ENCODE results near the gene FAM3C.
"Not testable (repeated sequence)": the region's sequence is repeated elsewhere in the genome, so short reads cannot be mapped to it uniquely, and the experiment has no call there.

FAM3C gene

DNA sequence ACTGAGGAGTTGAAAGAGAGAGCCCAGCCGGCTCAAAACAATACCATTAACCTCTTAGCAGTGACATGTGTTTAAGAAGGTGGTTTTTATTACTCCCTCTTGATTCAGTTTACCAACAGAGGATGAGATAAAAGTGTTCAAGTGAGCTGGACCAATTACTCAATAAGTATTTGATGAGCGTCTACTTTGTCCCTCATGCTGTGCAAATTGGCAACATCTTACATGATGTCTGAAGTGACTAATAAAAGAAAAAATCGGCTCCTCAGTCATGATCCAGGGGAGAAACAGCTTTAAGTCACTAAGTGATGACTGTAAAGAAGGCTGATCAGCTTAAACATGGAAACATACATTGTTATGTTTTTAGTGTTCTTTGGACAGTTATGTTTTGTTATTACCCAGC lies 59.5 kb downstream of the FAM3C start:
- H3K4me3 ChIP-seq (ENCODE audit: low read length), result no peak overlapping the region
- no peak for TF ChIP-seq ZNF274 (IDR thresholded peaks at IDR 0.05; ENCODE audit: low read depth, low read length)

DNA sequence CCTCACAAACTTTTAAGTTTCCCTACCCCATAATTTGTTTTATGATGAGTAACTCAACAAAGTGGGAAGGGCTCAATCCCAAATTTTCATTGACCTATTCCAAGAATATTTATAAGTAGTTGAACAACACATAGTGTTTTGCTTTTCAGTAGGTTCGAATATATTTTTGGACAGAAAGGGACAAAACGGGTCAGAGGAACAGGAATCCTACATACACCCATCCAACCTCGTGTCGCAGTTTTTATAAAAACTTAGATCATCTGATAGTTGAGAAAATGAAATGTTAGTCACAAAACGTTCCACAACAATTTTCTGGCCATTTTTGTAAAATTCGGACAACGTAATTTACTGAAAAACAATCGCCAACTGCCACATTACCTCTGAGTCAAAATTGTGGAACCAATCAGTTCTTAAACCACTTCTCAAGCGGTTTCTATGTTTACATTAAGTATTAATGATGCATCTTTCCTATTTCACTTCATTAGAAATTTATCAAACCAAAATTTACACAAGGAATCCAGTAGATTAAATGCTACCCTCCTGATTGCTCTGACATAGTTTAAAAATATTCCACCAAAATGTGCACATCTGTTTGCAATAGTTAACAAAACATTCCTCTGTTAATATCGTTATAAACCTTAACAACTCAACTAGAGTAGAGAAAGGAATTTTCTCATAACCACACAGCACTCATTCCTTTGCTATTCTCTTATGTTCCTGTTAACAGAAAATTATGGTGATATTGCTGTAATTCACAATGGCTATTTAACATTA lies 61.0 kb downstream of the FAM3C start:
- TF ChIP-seq ZNF274 (IDR thresholded peaks at IDR 0.05; ENCODE audit: low read depth, low read length), result no peak
- H3K4me3 ChIP-seq (ENCODE audit: low read length), result no peak overlapping the region

DNA sequence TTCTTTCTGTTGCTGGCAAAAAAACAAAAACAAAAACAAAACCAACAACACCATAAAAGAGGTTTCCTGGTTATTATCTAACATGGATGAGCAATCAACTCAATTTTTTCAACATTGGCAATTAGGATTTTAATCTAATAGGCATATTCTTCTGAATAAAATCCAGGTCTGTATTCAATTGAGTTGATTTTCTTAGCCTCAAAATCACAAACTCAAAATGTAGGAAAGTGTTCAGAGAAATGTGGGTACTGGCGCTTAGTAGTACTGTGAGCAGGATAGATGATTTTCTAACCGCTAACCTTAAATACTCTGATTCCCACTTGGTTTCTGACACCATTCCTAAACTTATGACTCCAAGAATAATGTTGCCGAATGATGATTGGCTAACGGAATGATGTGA lies 61.7 kb downstream of the FAM3C start:
- TF ChIP-seq ZNF274 (IDR thresholded peaks at IDR 0.05; ENCODE audit: low read depth, low read length), result no peak
- no peak overlapping the region for H3K4me3 ChIP-seq (ENCODE audit: low read length)

DNA sequence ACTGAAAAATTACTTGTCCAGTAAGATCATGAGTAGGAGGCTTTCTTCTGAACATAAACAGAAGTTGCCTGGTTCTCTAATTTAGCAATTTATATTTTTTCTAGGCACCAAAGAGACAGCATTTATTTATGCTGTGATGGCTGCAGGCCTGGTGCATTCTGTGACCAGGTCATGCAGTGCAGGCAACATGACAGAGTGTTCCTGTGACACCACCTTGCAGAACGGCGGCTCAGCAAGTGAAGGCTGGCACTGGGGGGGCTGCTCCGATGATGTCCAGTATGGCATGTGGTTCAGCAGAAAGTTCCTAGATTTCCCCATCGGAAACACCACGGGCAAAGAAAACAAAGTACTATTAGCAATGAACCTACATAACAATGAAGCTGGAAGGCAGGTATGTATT lies 64.5 kb downstream of the FAM3C start:
- TF ChIP-seq ZNF274 (IDR thresholded peaks at IDR 0.05; ENCODE audit: low read depth, low read length), result no peak
- H3K4me3 ChIP-seq (ENCODE audit: low read length), result no peak overlapping the region

DNA sequence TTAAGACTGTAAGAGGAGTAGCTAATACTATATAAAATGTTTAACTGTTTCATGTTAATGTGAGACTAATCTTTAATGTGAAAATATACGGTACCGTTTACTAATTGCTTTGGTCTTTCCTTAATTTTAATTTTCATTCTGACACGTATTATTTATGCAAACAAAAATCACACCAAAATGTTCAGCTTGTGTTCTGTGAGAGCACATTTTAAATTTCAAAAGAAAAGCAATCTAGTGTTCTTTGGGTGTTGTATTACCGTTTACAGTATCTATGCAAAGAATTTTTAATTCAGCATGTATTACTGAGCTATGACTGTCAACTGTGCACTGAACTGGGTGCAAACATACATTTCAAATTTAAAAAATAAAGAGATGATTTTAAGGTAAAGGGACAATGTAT lies 65.1 kb downstream of the FAM3C start:
- no peak overlapping the region for H3K4me3 ChIP-seq (ENCODE audit: low read length)
- no peak for TF ChIP-seq ZNF274 (IDR thresholded peaks at IDR 0.05; ENCODE audit: low read depth, low read length)

DNA sequence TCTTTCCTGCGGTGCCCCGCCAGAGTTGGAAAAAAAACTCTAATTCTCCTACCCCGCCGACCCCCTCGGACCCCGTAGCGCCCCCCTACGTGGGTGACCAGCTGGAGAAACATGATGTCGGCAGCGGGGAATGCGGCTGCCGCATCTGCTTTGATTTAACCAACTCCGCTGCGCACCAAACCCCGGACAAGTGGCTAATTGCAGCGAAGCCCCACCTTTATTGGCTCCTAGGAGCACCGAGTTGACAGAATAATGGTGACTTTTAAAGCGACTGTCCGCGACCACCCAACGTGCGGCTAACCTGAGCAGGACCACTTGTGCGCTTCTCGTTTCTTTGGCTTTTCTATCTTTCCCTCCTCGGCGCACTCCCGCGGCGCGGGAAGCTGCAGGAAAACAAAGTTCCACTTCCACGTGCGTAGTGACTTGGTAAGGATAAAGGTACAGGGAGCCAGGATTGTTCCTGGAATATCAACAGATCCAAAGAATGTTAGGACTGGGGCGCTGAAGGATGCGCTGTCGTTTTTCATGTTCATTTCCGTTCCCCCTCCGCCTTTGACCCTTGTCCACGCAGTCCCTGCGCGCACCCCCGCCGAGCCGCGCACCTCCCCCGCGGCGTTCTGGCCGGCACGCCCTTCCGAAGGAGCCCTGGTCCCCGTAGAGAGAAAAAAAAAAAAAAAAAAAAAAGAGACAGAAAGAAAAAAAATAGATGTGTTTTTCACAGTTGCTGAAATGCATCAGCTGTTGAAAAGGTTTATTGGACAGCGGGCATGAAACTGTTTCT lies 65.9 kb downstream of the FAM3C start:
- TF ChIP-seq ZNF274 (IDR thresholded peaks at IDR 0.05; ENCODE audit: low read depth, low read length), result no peak
- peak overlapping the region; percentile 67 for H3K4me3 ChIP-seq (ENCODE audit: low read length)

DNA sequence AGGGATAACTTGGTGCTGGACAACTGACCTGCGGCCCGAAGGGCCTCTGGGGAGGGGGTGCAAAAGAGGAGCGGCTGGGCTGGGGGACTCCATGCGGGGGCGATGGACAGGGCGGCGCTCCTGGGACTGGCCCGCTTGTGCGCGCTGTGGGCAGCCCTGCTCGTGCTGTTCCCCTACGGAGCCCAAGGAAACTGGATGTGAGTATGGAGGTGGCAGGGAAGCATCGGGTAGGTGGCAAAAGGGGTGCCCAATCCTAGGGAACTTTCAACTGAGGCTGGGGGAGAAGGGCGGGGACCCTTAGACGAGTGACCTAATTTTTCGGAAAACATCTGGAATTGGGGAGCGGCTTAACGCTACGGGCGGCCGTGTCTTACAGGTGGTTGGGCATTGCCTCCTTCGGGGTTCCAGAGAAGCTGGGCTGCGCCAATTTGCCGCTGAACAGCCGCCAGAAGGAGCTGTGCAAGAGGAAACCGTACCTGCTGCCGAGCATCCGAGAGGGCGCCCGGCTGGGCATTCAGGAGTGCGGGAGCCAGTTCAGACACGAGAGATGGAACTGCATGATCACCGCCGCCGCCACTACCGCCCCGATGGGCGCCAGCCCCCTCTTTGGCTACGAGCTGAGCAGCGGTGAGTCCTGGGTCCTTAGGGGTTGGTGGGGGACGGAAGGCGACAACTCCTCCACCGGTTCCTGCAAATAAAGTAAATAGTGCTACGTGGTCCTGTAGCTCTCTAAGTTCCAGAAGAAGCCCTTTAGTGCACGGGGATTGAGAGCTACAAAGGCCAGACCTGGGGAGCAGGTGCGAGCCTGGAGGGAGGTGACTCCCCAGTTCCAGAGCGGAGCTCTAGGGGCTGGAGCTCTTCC lies 66.7 kb downstream of the FAM3C start:
- TF ChIP-seq ZNF274 (IDR thresholded peaks at IDR 0.05; ENCODE audit: low read depth, low read length), result no peak
- peak overlapping the region; percentile 67 for H3K4me3 ChIP-seq (ENCODE audit: low read length)

DNA sequence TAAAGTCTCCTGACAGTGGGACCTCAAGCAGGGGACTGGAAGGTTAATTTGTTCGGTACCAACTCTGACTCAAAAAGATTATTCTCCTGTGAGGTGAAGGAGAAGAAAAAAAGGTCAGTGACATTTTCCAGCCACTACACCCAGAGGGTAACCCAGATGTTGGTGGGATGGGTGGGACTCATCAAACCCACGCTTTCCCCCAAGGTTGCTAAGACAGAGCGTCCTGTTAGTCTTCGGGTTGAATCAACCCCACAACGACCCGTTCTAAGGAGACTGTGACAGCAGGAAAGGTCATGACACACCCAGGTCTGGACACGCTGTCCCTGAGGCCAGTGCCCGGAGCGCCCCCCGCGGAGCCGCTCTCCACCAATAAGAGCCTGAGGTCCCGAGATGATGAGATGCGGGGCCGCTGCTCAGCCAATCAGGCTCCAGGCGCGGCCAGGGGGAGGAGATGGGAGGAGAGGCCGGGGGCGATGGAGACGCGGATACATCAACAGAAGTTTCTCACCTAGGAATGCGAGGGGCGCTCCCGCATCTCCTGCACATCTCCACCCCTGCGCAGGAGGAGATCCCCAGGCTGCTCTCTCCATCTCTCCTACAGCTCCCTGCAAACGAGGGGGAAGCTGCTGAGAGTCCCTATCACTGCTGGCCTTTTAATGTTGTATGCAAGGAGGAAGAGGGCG lies 67.5 kb downstream of the FAM3C start, which contains the start of gene WNT16:
Gene WNT16 (plus strand): TSS at position 493 of the 683 bp plus-strand sequence. CDS start 293 bp downstream, outside the sequence.
- TF ChIP-seq ZNF274 (IDR thresholded peaks at IDR 0.05; ENCODE audit: low read depth, low read length), result no peak
- H3K4me3 ChIP-seq (ENCODE audit: low read length), result peak within 1 kb of the TSS; percentile 67

DNA sequence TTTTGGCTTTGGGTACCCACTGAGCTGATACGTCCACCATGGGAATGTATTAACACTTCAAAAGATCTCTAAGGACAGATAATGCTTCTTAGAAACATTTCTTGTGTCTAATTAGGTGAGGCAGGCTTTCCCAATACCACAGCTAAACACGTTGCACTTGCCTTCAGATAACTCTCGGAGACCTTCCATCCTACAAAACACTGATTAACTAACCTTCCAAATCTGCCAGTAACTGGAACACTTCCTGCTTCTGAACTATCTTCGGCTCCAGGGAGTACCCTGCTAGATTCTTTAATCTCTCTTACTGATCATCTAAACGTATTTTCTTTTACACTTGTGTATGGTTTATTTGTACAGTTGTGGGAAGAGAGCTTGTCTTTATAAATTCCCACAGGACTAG lies 68.4 kb downstream of the FAM3C start:
- no peak for TF ChIP-seq ZNF274 (IDR thresholded peaks at IDR 0.05; ENCODE audit: low read depth, low read length)
- H3K4me3 ChIP-seq (ENCODE audit: low read length), result no peak overlapping the region

DNA sequence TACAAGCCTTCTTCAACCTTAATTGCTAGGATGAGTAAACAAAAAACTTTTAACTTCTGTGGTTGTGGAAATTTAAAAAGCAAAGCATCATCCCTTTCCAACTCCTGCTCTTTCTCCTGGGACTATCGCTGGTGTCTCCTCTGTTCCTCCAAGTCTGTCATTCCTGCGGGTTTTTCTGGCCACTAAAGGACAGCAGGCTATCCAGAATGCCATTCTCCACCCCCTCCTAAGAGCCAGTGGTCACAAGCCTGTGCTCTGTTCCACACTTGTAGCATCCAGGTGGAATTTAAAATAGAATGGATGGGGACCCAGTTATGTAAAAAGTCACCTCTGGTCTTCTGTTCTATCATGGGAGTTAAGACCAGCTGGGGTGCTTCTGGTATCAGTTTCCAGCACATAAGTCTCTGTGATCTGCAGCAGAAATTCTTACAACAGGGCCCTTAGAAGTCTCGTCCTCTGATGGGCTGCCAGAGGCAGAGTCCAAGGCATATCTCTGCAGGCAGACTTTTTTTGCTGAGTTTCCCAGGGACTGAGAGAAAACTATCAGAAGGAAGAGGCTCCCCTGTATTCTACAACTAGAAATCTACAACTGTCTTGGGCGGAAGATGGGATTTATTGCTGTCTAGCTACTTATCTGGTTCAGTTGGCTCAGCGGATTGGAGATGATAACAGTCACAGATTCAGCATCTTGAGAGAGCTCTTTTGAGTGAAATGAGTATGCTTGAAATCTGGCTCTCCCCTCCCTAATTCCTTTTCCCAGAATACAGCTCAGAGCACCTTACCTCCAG lies 72.4 kb downstream of the FAM3C start:
- TF ChIP-seq ZNF274 (IDR thresholded peaks at IDR 0.05; ENCODE audit: low read depth, low read length), result no peak
- H3K4me3 ChIP-seq (ENCODE audit: low read length), result no peak overlapping the region

DNA sequence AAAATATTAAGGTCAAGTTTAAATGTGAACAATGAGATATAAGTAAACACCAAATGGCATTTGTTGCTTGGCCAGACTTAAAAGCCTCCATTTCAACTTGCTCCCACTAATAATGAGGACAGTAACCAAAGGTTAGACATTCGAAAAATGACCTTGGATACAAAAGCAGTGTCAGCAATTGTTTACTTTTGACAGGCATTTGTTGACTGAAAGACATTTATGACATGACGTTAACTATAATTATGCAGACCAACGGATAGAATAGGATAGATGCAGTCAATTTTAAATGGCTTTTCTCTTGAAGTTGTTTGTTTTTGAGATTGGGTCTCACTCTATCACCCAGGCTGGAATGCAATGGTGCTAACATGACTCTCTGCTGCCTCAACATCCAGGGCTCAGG lies 73.6 kb downstream of the FAM3C start:
- TF ChIP-seq ZNF274 (IDR thresholded peaks at IDR 0.05; ENCODE audit: low read depth, low read length), result no peak
- no peak overlapping the region for H3K4me3 ChIP-seq (ENCODE audit: low read length)

DNA sequence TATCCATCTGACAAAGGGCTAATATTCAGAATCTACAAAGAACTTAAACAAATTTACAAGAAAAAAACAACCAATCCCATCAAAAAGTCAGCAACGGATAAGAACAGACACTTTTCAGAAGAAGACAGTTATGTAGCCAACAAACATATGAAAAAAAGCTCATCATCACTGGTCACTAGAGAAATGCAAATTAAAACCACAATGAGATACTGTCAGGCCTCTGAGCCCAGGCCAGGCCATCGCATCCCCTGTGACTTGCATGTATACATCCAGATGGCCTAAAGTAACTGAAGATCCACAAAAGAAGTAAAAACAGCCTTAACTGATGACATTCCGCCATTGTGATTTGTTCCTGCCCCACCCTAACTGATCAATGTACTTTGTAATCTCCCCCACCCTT lies 80.9 kb downstream of the FAM3C start:
- not testable (repeated sequence) for H3K4me3 ChIP-seq (ENCODE audit: low read length)

Measured in GM08714 (cell line).